Tibial artery (tissue), 4 donors: ENCODE measurements around the gene ADGRL3.

ENCODE experiments used
- DNase-seq, 2 donors: peaks; one replicate each; pipeline ENCODE4 v3.0.0-alpha.2; 2019
- H3K27ac ChIP-seq, 2 donors: fragments of 200-600 bp; sonication (generic) in 1 of 2; 1 replicate in 1 of 2; 2 replicates in 1 of 2; pipeline ENCODE4 v1.5.1; 2018 to 2019; ENCODE audit warnings: mild to moderate bottlenecking in 1 of 2
- H3K27me3 ChIP-seq, 2 donors: fragments of 200-600 bp; sonication (generic) in 1 of 2; one replicate each; pipeline versions ENCODE4 v1.5.1 to v1.6.0; 2016 to 2019
- H3K36me3 ChIP-seq, 3 donors: fragments of 200-600 bp; sonication (generic) in 2 of 3; one replicate each; pipeline ENCODE4 v1.5.1; 2016 to 2019; ENCODE audit warnings: mild to moderate bottlenecking in 2 of 3
- H3K4me1 ChIP-seq, 4 donors: fragments of 200-600 bp; sonication (generic) in 2 of 4; 1 replicate in 3 of 4; 2 replicates in 1 of 4; pipeline ENCODE4 v1.5.1; 2016 to 2019
- H3K4me3 ChIP-seq, 2 donors: fragments of 200-600 bp; sonication (generic) in 1 of 2; 1 replicate in 1 of 2; 2 replicates in 1 of 2; pipeline ENCODE4 v1.5.1; 2018 to 2019; ENCODE audit warnings: mild to moderate bottlenecking in 2 of 2
- H3K9me3 ChIP-seq, 3 donors: fragments of 200-600 bp; sonication (generic) in 1 of 3; one replicate each; pipeline ENCODE4 v1.5.1; 2016 to 2019
- intact Hi-C: fragments of 100-400 bp; cut with DNase I; formaldehyde crosslinking; loops from one replicate; pipeline ENCODE4 v1.15.0; 2023; ENCODE audit warnings: low total_unique reads
- TF ChIP-seq, protein P1 (sequence below), 2 experiments: fragments of 200-600 bp in 1 of 2; fragments of 450-650 bp in 1 of 2; IDR thresholded peaks; one replicate each; pipeline ENCODE4 v1.5.1; 2017 to 2019; ENCODE audit warnings: antibody characterized with exemption in 2 of 2, mild to moderate bottlenecking in 1 of 2, moderate library complexity in 1 of 2

The ADGRL3 gene

GRCh38 chr4:61294936-61295335 lies 94.8 kb downstream of the ADGRL3 start:
- DNase-seq = no peak
- TF ChIP-seq, protein P1, sequence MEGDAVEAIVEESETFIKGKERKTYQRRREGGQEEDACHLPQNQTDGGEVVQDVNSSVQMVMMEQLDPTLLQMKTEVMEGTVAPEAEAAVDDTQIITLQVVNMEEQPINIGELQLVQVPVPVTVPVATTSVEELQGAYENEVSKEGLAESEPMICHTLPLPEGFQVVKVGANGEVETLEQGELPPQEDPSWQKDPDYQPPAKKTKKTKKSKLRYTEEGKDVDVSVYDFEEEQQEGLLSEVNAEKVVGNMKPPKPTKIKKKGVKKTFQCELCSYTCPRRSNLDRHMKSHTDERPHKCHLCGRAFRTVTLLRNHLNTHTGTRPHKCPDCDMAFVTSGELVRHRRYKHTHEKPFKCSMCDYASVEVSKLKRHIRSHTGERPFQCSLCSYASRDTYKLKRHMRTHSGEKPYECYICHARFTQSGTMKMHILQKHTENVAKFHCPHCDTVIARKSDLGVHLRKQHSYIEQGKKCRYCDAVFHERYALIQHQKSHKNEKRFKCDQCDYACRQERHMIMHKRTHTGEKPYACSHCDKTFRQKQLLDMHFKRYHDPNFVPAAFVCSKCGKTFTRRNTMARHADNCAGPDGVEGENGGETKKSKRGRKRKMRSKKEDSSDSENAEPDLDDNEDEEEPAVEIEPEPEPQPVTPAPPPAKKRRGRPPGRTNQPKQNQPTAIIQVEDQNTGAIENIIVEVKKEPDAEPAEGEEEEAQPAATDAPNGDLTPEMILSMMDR (IDR thresholded peaks at IDR 0.05) = no peak
- Histone ChIP-seq H3K27ac (no peak overlapping the region), H3K36me3 (no peaks in the 10 kb centered on the region), H3K4me1 (peaks cover 0 to 9% (median 0%) of the 10 kb centered on the region in 4 donors), H3K27me3 (no peaks in the 10 kb centered on the region), H3K9me3 (no peaks in the 10 kb centered on the region), H3K4me3 (no peak overlapping the region)
- intact Hi-C loops = no loop called here

DNA sequence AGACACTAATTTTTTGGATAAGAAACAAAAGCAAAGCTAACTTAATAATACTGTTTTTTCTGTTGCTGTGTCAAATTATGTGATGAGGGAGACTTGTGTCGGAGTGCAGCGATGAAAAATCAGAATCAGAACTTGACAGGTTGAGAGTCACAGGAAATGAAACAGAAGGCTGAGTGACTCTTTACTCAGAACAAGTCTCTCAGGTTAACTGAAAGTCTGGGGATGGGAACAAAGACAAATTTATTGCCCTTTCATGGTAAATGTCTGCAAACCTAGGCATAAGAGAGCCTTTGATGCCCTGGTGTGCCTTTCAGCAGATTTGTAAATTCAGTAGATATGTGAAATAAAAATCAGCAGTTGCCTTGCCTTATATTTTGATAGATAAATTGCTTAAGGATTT lies 96.0 kb downstream of the ADGRL3 start:
- no peaks in the 10 kb centered on the region for H3K36me3 ChIP-seq
- no peak overlapping the region for H3K4me3 ChIP-seq
- no peaks in the 10 kb centered on the region for H3K9me3 ChIP-seq
- H3K27me3 ChIP-seq = no peaks in the 10 kb centered on the region
- peaks cover 0 to 9% (median 0%) of the 10 kb centered on the region in 4 donors for H3K4me1 ChIP-seq
- TF ChIP-seq, protein P1 (IDR thresholded peaks at IDR 0.05) = no peak
- intact Hi-C loops = no loop called here
- DNase-seq = no peak
- no peak overlapping the region for H3K27ac ChIP-seq

DNA sequence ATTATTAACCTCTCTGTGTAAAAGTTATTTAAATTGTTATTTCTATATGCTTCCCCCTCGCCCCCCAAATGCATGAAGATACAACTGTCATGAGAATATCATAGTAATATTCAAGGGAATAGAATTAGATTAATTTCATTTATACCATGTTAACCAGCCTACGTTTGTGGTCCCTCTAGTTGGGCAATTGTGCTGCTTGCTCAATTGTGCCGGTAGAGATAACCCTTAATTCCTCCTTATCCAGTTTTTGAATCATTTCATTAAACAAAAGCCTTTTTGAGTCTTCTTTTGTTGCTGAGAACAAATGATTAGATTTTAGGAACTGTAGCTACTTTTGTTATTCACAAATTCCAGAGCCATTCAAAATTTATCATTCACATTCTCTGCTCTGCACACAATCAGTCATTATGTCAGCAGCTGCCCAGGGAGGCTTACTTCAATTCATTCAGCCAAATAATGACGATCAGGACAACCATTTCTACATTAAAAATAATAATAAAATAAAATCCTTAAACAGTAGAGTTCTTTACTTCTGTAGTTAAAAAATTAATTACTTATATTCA lies 98.1 kb downstream of the ADGRL3 start:
- intact Hi-C loops = no loop called here
- TF ChIP-seq, protein P1 (IDR thresholded peaks at IDR 0.05) = no peak
- Histone ChIP-seq H3K4me1 (peaks cover 0 to 11% (median 0%) of the 10 kb centered on the region in 4 donors), H3K27ac (no peak overlapping the region), H3K4me3 (no peak overlapping the region), H3K36me3 (no peaks in the 10 kb centered on the region), H3K27me3 (no peaks in the 10 kb centered on the region), H3K9me3 (no peaks in the 10 kb centered on the region)
- DNase-seq = no peak

GRCh38 chr4:61299316-61299715 lies 99.2 kb downstream of the ADGRL3 start:
- no peak for DNase-seq
- Histone ChIP-seq H3K4me1 (peaks cover 0 to 15% (median 0%) of the 10 kb centered on the region in 4 donors), H3K9me3 (no peaks in the 10 kb centered on the region), H3K4me3 (no peak overlapping the region), H3K27me3 (no peaks in the 10 kb centered on the region), H3K27ac (no peak overlapping the region), H3K36me3 (no peaks in the 10 kb centered on the region)
- intact Hi-C loops = no loop called here
- TF ChIP-seq, protein P1 (IDR thresholded peaks at IDR 0.05) = no peak

DNA sequence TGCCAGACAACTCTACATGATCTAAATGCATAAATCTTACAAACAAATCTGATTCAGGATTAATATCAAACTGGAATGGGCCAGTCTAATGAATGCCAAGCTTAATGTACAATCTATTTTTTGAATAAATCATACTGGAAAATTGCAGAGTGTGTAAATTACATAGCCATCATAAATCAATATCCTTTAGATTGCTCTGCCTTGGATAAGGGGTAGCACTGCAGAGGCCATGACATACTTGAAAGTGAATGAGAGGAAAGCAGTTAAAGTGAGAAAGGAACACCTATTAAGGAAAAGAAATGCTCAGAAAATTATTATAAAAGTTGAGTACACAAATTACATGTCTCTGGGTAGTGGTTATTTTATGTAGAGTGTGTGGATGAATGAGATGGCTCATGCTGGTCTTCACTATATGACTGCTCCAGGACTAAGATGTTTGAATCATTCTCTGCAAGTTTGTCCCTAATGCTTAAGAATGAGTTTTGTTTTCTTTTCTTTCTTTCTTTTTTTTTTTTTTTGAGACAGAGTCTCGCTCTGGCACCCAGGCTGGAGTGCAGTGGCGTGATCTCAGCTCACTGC lies 100.2 kb downstream of the ADGRL3 start:
- Histone ChIP-seq H3K27ac (no peak overlapping the region), H3K27me3 (no peaks in the 10 kb centered on the region), H3K36me3 (no peaks in the 10 kb centered on the region), H3K9me3 (no peaks in the 10 kb centered on the region), H3K4me1 (peaks cover 0 to 21% (median 0%) of the 10 kb centered on the region in 4 donors), H3K4me3 (no peak overlapping the region)
- no peak for DNase-seq
- intact Hi-C loops = no loop called here
- TF ChIP-seq, protein P1 (IDR thresholded peaks at IDR 0.05) = no peak
